GM18517 (cell line): Measurements from ENCODE around the gene KRTAP4-11.
"Not testable (repeated sequence)": the region's sequence is repeated elsewhere in the genome, so short reads cannot be mapped to it uniquely, and the experiment has no call there.

Experiments
- ATAC-seq: cut with Tn5 transposase; IDR thresholded peaks from one replicate; pipeline ENCODE4 v1.9.1; 2021; ENCODE audit warnings: mild to moderate bottlenecking, moderate library complexity; ENCODE audit not compliant: unreplicated experiment

Gene KRTAP4-11

DNA sequence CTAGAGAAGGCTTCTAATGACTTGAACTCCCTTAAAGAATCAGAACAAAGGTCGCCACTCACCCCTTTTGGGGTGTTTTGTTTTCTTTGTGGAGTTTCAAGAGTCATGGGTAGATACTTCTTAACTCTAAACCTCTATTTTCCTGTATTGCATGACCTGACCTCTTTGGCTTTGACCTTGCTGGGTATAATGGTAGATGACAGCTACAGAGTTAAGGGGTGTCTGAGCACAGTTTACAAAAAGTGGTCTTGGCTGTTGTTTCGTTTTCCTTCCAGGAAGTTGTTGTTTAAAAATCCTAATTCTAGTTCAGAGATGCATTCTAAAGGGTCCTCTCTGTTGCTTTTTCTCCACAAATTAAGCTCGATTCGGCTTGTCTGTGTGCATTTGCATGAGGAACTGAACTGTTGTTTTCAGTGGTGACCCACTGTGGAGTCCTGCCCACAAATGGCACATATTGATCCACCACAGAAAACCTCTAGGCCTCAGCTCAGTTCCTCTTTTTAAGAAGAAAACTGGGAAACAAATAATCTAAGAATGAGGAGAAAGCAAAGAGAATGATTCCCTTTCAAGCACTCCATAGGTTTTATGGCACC is 29.3 kb downstream of the KRTAP4-11 start:
- not testable (repeated sequence) for ATAC-seq

DNA sequence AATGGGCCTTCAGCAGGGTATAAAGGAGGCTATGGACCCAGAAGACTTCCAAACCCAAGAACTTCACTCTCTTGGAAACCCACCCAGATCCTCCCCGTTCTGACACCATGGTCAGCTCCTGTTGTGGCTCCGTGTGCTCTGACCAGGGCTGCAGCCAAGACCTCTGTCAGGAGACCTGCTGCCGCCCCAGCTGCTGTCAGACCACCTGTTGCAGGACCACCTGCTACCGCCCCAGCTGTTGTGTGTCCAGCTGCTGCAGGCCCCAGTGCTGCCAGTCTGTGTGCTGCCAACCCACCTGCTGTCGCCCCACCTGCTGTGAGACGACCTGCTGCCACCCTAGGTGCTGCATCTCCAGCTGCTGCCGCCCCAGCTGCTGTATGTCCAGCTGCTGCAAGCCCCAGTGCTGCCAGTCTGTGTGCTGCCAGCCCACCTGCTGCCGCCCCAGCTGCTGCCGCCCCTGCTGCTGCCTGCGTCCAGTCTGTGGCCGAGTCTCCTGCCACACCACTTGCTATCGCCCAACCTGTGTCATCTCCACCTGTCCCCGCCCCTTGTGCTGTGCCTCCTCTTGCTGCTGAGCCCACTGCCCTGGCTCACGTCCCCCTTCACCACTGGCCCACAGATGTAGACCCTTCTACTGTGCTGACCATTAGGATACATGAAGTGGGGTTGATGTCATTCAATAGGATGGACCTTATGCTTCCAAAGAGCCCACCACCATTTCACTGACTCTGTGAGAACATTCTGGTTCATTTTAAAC is 33.9 kb downstream of the KRTAP4-11 start, which contains the start of gene KRTAP4-7:
KRTAP4-7 (plus strand) TSS at position 51 of the 757 bp plus-strand sequence; CDS start at position 108, 57 bp downstream.
- ATAC-seq, result not testable (repeated sequence)

DNA sequence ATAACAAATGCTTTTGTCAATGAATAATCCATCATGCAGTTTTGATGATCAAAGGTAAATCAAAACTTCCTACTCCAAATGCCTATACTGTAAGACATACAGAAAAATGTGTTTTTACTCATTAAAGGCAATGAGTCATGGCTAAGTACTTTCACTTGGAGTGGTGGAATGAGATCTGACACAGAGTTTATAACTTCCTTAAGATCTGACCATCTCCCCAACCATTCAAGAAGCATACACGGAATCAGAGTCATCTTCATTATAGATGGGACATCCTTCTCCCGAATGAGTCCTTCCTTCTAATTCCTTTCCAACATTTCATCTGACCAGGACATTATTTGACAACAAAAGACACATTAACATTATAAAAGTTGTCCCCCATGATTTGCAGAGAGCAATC is 34.7 kb downstream of the KRTAP4-11 start:
- ATAC-seq, result not testable (repeated sequence)

DNA sequence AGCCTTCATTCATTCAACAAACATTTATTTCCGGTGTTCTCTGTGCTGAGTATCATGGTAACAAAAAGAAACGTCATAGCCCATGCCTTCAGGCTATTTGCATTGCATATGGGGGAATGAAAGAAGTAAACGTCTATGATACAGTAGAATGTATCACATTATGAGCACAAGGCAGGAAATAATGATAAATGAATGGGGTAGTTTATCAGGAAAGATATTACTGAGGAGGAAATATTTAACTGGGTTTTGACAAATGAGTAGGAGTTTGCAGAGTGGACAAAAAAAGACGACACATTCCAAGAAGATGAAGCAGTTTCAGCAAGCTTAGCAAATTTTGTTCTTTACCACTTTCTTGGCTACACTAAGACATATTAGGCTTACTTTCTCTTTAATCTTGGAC is 35.5 kb downstream of the KRTAP4-11 start:
- no peak for ATAC-seq

DNA sequence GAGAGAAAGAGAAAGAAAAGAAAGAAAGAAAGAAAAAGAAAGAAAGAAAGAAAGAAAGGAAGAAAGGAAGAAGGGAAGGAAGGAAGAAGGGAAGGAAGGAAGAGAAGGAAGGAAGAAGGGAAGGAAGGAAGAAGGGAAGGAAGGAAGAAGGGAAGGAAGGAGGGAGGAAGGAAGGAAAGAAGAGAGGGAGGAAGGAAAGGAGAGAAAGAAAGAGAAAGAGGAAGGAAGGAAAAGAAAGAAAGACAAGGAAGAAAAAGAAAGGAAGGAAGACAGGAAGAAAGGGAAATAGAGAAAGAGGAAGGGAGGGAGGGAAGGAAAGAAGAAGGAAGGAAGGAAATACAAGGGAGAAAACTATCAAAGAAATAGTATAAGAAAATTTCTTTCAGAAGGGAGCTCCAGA is 41.4 kb downstream of the KRTAP4-11 start:
- ATAC-seq, result no peak

DNA sequence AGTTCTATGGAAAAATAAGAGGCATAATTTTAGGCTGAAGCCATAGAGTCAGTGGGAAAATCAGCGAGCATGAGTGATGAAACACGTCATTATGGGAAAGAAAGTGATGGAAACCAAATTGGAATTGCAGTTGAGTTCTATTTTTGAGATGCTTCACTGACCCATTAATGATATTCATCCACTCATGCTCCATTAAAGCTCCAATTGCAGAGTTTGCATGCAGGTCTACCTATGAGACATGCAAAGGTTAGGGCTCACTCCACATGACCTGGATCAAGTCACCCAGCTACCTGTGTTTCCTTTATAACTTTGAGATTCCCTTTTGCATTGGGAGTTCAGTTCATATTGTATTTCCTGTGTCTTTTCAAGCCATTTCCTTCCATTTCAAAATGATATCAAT is 44.5 kb downstream of the KRTAP4-11 start:
- no peak for ATAC-seq

DNA sequence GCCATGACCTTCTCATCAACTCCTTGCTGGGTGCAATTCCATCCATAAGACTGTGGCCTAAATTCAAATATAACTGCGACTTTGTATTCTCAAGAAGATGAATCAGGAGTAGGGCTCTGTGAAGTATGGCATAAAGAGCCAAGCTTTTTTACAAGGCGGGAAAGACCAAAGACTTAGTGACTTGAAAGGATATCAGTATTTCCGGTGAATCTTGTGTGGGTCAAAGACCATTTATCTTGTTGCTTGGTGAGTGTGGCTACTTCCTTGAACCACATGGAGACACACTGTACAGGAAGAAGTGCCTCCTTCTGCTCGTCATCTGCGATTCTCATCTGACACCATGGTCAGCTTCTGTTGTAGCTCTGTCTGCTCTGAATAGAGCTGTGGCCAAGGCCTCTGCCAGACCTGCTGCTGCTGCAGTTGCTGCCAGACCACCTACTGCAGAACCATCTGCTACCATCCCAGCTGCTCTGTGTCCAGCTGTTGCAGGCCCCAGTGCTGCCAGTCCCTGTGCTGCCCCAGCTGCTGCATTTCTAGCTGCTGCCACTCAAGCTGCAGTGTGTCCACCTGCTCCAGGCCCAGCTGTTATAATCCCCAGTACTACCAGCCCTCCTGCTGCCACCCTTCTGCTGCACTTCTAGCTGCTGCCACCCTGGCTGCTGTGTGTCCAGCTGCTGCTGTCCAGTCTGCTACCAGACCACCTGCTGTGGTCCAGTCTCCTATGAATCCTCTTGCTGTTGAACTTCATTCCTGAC is 46.4 kb downstream of the KRTAP4-11 start:
- ATAC-seq, result no peak

DNA sequence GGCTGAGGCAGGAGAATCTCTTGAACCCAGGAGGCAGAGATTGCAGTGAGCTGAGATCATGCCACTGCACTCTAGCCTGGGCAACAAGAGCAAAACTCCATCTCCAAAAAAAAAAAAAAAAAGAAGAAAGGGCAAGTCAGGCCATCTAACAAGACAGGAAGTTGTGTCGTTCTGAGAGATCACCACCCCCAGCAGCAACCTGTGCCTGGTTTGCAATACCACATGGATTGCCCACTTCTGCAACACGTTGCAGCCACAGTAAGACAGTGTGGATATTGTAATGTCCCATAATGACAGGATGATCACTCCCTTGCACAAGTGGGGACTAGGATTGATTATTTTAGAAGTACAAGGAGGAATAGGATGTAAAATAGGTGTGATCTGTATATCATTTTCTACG is 49.1 kb downstream of the KRTAP4-11 start:
- no peak for ATAC-seq

DNA sequence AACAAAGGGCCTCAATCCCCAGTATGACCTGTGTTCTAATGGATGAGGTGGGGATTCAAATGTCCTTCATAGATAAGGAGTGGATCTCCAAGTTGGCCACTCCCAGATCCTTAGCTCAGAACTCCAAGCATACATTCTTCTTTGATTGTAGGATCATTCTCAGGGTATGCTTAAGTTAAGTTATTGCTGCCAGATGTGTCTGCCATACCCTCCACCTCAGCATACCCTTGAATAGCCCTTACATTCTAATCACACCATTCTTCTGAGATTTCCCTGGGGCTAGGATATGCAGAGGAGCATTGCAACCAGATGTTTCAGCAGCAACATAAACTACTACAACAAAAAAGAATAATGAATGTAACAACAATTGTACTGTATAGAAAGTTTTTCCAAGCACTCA is 50.9 kb downstream of the KRTAP4-11 start:
- ATAC-seq, result no peak
